GM11168 (cell line): ENCODE data around the gene EEF1G.
"Not testable (repeated sequence)": the region's sequence is repeated elsewhere in the genome, so short reads cannot be mapped to it uniquely, and the experiment has no call there.

Experiments used
- in situ Hi-C: fragments of 300-500 bp; cut with MboI; formaldehyde crosslinking; loops from one replicate; pipeline ENCODE4 v1.12.0; 2022; ENCODE audit warnings: low sequenced_read_pairs; ENCODE audit not compliant: unreplicated experiment

Gene EEF1G

GRCh38 chr11:62580959-62581715 is 7.4 kb upstream of the EEF1G start:
- in situ Hi-C loops: no loop called here

- in situ Hi-C loops: no loop called here
Observed at GRCh38 chr11:62579252-62579651, 5.6 kb upstream of the EEF1G start.

- in situ Hi-C loops: no loop called here
Observed at GRCh38 chr11:62578541-62578940, 4.8 kb upstream of the EEF1G start.

GRCh38 chr11:62577046-62577714 is 3.5 kb upstream of the EEF1G start:
- in situ Hi-C loops: no loop called here

GRCh38 chr11:62575837-62576236 is 2.1 kb upstream of the EEF1G start:
- in situ Hi-C loops: no loop called here

GRCh38 chr11:62575156-62575555 is 1.5 kb upstream of the EEF1G start:
- in situ Hi-C loops: no loop called here

GRCh38 chr11:62574363-62575071 is 826 bp upstream of the EEF1G start:
- in situ Hi-C loops: no loop called here

GRCh38 chr11:62573006-62573591 is 592 bp downstream of the EEF1G start:
- in situ Hi-C loops: no loop called here

- in situ Hi-C loops: no loop called here
Observed at GRCh38 chr11:62572431-62572830, 1.3 kb downstream of the EEF1G start.

- in situ Hi-C loops: not testable (repeated sequence)
Observed at GRCh38 chr11:62571493-62571892, 2.2 kb downstream of the EEF1G start.

GRCh38 chr11:62570903-62571302 is 2.8 kb downstream of the EEF1G start:
- in situ Hi-C loops: not testable (repeated sequence)

GRCh38 chr11:62569611-62570010 is 4.1 kb downstream of the EEF1G start:
- in situ Hi-C loops: no loop called here

GRCh38 chr11:62567018-62567633 is 6.6 kb downstream of the EEF1G start:
- in situ Hi-C loops: no loop called here

- in situ Hi-C loops: no loop called here
Observed at GRCh38 chr11:62566247-62566646, 7.4 kb downstream of the EEF1G start.

- in situ Hi-C loops: no loop called here
Observed at GRCh38 chr11:62565100-62565802, 8.4 kb downstream of the EEF1G start.

GRCh38 chr11:62561677-62562230 is 11.9 kb downstream of the EEF1G start:
- in situ Hi-C loops: not testable (repeated sequence)

- in situ Hi-C loops: no loop called here
Observed at GRCh38 chr11:62560566-62561103, 13.1 kb downstream of the EEF1G start.

- in situ Hi-C loops: not testable (repeated sequence)
Observed at GRCh38 chr11:62559626-62560025, 14.1 kb downstream of the EEF1G start.

- in situ Hi-C loops: no loop called here
Observed at GRCh38 chr11:62559204-62559603, 14.5 kb downstream of the EEF1G start.
